Activated CD8-positive, alpha-beta memory T cell treated with anti-CD3 and anti-CD28 coated beads, Interleukin-2, amount 50 U/mL, for 1 hour (primary cell): ENCODE measurements around the gene B4GALNT3.

ENCODE experiments used
- DNase-seq: peaks from one replicate; pipeline ENCODE4 v3.0.0-alpha.2; 2020; ENCODE audit errors: extremely low read depth

Gene B4GALNT3

DNA sequence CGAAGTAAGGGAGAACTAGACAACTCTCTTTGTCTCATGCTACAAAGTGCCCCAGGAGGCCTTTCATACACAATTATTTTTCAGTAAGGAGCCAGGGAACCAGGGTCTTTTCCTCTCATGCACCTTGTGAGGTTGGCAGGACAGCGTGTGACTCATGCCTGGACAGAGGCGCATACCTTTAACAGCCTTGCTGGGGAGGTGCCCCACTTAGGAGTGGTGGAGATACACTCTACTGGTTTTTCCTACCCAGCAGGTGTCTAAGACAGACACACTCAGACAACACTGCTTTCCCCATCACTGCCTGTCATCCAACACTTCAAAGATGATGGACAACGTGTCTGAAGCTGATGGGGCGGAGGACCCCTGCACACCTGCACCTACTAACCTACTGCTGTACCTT lies 49.1 kb downstream of the B4GALNT3 start:
- no peak for DNase-seq

DNA sequence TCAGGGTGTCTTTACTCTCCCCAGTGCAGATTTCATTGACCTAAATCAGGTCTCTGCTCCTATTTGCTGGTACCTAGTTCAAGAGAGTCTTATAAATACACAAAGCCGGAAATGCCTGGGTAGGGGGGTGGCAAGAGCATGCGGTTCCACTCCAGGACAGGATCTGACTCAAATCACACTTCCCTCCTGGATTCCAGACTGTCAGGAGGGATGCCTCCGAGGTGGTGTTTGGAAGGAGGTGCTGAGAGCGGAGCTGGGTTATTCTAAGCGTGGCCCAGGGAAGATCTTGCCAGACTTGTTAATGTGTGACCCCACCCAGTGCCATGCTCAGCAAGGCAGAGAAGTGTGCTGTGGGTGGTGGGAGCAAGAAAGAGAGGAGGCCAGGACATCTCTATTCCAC lies 49.8 kb downstream of the B4GALNT3 start:
- no peak for DNase-seq

DNA sequence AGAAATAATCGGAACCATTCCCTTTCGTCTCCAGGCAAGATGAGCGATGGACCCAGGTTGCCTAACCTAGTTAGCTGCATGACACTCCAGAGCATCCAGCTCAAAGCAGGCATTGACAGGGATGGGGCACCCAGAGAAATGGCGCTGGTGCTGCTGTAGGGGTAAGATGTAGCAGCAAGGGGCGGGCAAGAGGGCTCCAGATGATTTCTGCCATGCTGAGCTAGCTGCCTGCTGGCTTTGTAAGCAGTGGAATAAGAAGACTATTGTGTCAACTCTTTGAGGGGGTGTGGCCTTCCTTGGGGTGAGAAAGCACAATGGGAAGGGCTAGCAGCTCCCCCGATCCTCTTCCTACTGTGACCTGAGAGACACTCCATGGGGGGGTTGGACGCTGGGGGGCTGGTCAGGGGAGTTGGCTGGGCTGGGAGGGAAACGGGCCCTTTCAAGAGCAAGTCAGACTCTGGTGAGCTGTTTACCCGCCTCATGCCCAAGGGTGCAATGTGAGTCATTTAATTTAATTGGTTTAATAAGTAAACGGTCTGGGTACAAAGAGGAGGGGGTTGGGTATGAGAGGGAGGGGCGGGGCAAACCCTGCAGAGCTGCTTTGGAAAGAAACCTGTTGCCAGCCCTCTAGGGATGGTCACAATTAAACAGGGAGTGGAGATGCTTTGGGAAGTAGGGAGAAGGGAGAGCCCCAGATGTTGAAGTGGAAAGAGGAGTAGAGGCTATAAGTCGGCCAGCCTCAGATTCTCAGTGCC lies 50.5 kb downstream of the B4GALNT3 start:
- no peak for DNase-seq

DNA sequence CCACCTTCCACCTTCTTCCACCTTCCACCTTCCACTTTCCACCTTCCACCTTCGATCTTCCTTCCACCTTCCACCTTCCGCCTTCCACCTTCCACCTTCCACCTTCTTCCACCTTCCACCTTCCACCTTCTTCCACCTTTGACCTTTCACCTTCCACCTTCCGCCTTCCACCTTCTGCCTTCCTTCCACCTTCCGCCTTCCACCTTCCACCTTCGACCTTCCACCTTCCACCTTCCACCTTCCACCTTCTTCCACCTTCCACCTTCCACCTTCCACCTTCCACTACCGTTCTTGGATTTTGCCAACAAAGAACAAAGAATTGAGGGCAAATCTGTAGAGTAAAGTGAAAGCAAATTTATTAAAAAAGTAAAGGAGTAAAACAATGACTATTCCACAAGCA lies 53.2 kb downstream of the B4GALNT3 start:
- no peak for DNase-seq

DNA sequence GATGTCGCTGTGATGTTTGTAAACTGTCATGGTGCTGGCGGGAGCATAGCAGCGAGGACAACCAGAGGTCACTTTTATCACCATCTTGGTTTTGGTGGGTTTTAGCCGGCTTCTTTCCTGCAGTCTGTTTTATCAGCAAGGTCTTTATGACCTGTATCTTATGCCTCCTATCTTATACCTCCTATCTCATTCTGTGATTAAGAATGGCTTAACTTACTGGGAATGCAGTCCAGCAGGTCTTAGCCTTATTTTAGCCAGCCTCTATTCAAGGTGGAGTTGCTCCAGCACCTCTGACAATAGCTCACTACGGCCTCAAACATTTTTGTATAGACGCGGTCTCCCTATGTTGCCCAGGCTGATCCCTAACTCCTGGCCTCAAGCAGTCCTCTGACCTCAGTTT lies 53.7 kb downstream of the B4GALNT3 start:
- no peak for DNase-seq

DNA sequence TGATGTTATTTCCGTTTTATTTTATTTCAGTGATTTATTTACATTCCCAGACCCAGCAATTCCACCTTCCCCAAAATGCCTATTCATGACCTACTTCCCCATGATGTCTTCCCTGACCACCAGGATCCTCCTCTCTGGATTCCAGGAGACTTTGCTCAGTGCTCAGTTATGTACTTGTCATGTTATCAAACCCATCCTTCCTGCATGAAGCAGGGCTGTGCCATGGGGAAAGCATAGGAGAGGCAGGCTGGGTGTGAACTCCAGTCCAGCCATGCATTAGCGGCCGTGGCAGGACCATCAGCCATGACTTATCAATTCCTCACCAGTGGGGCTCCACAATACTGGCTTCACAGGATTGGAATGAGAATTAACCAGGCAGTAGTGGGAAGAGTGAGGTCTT lies 57.8 kb downstream of the B4GALNT3 start:
- DNase-seq: no peak

DNA sequence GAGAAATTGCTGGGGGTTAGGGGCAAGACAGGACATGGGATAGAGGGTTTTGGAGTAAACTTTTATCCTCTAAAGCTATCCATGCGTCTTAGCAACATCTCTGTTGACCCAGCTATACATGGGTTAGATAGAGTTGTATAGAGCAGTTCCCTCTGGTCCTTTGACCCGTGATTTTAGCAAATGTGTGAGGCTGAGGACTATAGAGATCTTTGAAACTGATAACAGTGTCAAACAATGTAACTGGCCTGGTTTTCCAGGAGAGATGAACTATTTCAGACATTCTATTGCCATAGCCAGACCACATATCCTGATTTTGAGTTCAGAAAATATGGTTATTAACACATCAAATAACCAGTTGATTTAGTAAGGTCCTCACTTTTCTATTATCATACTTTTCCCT lies 60.4 kb downstream of the B4GALNT3 start:
- no peak for DNase-seq

DNA sequence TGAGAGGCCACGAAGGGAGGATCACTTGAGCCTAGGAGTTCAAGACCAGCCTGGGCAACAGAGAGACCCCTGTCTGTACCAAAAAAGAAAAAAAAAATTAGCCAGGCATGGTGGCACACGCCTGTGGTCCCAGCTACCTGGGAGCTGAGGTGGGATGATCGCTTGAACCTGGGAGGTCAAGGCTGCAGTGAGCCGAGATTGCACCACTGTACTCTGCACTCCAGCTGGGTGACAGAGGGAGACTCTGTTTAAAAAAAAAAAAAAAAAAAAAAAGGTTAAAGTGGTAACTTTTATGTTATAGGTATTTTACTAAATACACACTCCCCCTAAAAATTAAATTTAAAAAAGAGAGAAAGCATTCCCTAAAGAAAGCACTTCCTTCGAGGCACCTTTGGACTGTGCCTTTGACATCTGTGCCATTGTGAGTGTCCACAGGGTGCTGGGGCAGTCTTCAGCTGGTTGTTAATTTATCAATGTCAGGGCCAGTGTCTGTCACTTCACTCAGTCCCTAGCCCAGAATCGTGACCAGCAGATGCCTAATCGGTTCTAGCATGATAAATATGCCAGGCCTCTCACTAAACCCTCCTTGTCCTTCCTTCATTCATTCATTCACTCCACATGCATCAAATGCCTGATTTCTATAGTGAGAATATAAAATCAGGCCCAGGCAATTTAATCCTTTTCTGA lies 63.1 kb downstream of the B4GALNT3 start:
- no peak for DNase-seq

DNA sequence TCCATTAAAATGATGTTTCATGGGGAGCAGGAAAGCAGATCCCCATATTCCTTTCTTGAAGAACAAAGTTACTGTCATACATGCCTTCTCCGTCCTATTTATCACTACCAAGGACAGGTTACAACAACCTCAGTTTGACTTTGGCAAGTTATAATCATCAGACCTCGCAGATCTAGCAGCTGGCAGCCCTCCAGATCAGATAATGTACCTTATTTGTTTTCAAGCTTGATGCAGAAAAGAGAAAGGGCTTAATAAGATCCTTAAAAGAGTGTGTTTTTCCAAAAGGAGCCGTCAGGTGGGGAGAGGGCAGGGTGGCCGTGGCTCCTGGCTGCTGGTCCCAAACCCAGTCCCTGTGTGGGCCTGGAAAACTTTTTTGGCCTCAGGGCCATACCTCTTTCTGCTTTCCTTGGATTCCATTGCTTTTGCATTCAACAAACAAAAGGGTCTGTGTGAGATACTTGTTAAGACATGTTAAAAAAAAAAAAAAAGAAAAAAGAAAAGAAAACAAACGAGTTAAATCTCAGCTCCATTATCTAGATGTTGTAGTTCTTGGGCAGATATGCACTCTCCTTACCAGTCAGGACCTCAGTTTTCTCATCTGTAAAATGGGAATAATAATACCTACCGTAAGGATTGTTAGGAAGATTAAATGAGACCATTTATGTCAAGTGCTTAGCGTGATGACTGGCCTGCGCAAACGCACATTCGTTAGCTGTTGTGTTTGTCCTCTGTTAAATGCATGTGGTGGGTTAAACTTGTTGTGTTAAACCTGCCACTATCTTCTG lies 64.6 kb downstream of the B4GALNT3 start:
- no peak for DNase-seq

DNA sequence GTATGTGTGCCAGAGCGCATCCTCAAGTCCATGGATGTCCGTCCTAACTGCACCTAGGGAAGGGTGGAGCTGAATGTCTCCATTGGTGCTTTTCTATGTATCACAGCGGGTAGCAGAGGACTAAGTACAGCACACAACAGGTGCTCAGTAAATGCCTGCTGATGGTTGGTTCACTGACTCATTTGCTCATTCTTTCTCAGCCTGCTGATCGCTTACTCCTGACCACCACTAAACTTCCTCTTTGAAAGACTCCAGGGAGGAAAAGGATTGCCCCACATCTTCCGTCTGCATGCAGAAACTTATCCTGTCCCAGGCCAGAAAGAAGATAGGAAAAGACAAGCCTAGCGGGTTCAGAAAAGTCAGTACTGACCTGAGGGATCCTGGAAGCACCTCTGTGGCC lies 66.3 kb downstream of the B4GALNT3 start:
- DNase-seq: no peak

DNA sequence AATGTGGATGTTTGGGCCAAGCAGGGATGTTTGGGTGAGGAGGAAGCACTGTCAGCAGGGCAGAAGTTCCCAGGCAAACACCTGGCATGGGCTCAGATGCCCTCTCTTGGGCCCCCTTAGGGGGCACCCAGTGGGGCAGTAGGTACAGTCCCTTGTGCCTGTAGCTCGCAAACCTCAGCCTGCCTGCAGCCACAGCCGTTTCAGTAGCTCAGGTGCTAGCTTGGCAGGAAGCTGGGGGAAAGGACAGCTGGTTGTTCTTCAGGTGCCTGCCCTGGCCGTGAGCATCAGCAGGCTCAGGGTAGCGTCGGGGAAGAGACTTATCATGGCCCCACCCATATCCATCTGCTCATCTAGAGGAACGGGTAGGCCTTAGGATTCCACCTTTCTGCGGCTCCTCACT lies 67.5 kb downstream of the B4GALNT3 start:
- DNase-seq: no peak

DNA sequence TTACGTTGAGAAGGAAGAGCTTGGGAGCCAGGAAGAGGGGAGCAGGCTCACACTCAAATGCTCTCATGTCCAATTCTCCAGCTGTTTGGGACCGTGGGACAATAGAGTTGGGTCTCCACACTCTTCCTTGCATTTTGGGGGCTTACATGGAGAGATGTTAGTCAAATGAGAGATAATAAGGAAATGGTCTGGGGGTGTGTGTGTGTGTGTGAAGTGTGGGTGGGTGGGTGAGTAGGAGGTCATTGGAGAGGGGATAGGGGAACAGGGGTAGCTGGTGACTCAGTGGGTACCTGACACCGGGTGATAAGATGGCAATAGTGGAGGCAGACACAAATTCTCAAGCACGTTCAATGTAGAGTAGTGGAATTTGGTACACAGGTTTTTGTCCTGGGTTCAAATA lies 68.0 kb downstream of the B4GALNT3 start:
- DNase-seq: no peak

DNA sequence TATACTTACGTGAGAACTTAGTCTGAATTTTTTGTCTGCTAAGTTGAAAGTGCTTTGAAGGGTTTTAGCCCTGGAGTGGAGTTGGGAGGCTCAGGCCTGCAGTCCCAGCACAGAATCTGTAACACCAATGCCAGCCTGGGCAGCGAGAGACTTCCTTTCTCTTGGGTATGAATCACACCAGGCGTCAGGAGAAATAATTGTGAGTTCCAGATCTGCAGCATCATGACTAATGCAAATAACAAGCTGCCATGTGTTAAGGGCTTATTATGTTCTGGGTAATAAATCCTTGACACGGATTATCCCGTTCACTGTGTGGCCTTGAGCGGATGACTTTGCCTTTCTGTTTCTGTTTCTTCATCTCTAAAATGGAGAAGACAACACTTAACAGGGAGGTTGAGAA lies 70.6 kb downstream of the B4GALNT3 start:
- no peak for DNase-seq

DNA sequence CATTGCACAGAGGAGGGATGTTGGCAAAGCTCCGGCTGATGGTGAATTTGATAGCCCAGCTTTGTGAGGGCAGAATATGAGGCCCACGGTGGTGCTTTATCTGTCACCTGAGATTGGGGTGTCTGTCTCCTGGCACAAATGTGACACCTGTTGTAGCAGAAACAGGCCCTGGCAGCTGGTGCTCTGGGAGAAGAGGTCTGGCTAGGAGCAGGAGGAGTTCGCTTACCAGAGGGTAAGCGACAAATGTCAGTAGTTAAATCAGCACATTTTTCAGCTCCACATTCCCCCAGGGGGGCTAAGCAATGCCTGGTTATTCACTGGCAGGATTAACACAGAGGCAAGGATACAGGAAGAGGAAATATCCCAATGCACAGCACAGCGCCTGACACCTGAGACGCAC lies 71.1 kb downstream of the B4GALNT3 start:
- no peak for DNase-seq

DNA sequence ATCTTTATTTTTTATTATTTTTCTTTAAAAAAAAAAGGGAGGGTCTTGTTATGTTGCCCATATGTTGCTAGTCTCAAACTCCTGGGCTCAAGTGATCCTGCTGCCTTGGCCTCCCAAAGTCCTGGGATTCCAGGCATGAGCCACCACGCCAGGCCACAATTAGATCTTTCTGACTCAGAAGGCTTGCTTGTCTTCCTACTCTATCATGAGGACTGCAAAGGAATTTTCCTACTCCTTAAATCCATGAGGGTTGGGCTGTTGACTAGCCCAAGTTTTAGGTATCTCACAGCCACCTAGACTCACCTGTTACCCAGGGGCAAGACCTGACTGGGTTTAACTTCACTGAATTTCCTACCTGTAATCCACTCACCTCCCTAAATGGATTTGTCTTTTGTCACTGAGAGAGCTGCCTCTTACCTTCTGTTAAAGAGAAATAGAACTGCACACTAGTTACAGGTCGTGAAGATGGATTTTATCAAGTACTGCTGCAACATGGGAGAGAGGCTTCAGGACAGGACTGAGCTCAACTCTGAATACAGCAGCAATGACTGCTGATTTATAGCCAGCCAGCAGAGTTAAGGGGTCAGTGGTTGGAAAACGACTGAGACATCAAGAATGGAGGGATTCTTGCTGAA lies 72.3 kb downstream of the B4GALNT3 start:
- no peak for DNase-seq

DNA sequence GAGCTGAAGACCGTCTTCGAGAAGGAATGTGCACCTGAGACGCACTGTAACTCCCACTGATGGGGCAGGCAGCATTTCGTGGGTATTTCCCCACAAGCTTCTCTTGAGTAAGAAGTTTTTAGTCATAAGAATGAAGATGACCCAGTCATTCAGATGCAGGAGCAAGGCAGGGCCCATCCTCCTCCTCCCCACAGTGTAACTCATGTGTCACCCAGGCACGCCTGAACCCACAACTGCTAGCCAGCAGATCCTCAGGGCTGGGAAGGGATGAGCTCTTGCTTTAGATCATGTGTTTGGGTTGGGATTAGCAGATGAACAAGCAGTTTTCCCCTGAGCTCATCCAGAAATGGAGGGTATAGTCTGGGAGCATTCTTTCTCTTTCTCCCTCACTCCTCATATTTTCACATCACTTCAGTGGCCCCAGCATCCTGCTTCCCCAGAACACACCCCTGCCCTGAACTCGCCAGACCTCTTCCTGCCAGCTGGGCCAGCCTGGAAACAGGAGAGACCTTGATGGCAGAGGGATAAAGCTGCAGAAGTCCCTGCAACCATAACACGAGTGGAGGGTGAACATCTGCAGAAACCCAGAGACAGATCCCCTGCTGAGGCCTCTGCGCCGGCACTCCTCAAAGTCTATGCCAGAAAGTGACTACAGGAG lies 73.3 kb downstream of the B4GALNT3 start:
- DNase-seq: no peak

DNA sequence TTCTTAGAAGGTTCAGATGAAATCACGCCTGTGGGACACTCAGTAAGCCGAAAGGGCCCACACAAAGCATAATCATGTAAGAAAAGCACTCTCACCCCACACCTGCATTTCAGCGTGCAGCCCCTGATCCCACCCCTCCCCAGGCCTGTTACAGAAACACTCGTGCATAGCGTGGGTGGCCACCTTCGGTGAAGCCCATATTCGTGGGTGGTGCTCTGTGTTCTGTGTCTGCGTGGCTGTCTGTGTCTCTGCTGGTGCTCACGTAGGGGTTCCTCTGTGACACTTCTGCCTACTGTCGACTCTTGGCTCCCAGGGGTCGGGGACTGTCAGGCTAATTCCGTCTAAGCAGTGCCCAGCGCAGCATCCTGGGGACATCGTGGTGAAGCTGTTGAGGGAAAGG lies 74.0 kb downstream of the B4GALNT3 start:
- no peak for DNase-seq

DNA sequence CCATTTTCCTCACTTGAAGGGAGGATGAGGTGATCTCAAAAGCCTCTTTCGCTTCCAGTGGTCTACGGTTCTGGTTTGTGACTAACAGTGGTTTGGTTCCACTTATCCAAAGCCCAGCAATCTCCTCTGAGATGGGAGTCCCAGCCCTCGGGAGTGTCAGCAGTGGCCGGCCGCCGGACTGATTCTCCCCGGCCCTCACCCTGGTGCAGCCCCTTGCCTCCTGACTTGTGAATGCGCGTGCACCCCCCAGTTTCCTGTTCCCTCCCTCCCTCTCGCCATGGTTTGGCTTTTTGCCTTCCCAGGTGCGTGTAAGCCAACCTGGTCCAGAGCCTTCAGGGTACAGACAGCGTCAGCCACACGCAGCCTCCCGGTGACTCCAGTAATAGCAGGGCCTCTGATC lies 74.5 kb downstream of the B4GALNT3 start:
- DNase-seq: no peak

DNA sequence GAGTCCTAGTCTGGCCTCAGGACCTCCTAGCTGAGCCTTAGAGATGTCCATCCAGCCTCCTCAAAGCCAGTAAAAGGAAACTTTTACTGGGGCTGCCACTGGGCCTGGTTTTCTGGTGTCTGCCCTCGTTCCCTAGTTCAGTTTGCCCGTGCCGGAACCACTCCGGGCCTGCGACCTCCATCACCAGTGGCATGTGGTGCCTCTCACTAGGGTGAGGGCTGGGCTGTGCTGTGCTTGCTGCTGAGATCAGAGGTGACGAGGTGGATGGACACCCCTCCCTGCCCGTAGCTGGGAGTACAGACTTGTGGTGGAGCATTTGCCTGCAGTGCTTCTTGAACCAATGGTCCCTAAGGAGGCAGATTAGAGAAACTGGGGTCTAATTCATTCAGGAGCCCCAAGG lies 75.7 kb downstream of the B4GALNT3 start:
- no peak for DNase-seq

DNA sequence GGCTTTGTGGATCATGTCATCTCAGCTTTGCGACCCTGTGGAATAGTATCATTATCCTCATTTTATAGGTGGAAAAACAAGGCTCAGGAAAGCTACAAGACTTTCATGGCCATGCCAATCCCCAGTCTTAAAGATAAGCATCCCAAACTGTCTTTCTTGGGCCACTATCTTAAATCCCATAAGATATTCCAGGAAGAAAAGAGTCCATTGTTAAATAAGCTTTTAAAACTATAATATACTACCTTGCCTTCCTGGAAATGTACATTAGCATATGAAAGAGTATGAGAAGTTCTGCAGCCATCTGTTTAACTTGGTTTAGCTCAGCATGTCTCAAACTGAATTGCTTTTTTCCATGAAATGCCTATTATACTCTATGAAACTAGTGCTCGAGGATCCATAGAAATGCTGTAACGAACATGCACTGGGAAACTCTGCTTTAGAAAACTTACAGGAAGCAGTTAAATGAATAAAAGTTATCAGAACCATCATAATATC lies 77.1 kb downstream of the B4GALNT3 start:
- no peak for DNase-seq

DNA sequence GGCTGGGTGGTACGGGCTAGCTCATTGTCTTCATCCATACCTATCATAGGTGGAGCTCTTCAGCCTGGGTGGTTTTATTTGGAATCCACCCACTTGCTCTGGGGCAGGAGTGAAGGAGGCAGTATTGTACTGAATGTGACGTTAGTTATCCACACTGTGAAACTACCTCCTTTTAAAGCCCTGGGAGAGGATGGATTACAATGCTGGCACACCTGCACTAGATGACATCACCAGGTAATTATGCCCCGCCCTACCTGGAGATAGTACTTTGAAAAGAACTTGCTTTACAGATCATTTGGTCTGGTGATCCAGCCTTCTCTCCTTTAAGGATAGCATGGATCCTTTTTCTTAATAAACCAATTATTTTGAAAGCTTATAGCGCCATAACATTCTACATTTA lies 78.0 kb downstream of the B4GALNT3 start:
- no peak for DNase-seq
